Activated naive CD8-positive, alpha-beta T cell treated with anti-CD3 and anti-CD28 coated beads for 36 hours (primary cell): ENCODE data around the gene CERS4. TPM values are rescaled to one million over a fixed set of nuclear protein-coding genes. Genes with fewer than 3 reads are reported as not detected.
A peak's percentile ranks its signal among the peaks of the same experiment; 100 is the strongest.
"Not testable (repeated sequence)": the region's sequence is repeated elsewhere in the genome, so short reads cannot be mapped to it uniquely, and the experiment has no call there.

Experiments used
- DNase-seq: peaks from one replicate; pipeline ENCODE4 v3.0.0; 2021
- H3K27ac Mint-ChIP-seq: one replicate; pipeline ENCODE4 v1.8.0; 2022; ENCODE audit warnings: mild to moderate bottlenecking, moderate library complexity, mixed read lengths
- H3K27me3 Mint-ChIP-seq: one replicate; pipeline ENCODE4 v1.8.0; 2022; ENCODE audit warnings: mild to moderate bottlenecking, mixed read lengths
- H3K36me3 Mint-ChIP-seq: one replicate; pipeline ENCODE4 v1.8.0; 2021; ENCODE audit warnings: mild to moderate bottlenecking, mixed read lengths
- H3K4me1 Mint-ChIP-seq: one replicate; pipeline ENCODE4 v1.8.0; 2021; ENCODE audit warnings: mixed read lengths
- H3K4me3 Mint-ChIP-seq: one replicate; pipeline ENCODE4 v1.8.0; 2022; ENCODE audit warnings: mild to moderate bottlenecking, moderate library complexity, mixed read lengths
- H3K9me3 Mint-ChIP-seq: one replicate; pipeline ENCODE4 v1.8.0; 2022; ENCODE audit warnings: mixed read lengths
- total RNA-seq, 2 experiments: library from RNA; stranded (reverse); gene quantifications; one replicate each; pipeline ENCODE4 v1.2.3, GENCODE V29; 2021

Gene CERS4
- total RNA-seq, 2 experiments from 2014 or later = 12.8 to 13.2 TPM

GRCh38 chr19:8221161-8221560 is 12.0 kb downstream of the CERS4 start:
- Mint-ChIP-seq H3K4me3 (no peak overlapping the region), H3K9me3 (no peaks in the 10 kb centered on the region), H3K36me3 (peaks cover 6% of the 10 kb centered on the region), H3K27me3 (no peaks in the 10 kb centered on the region), H3K27ac (no peak overlapping the region), H3K4me1 (no peaks in the 10 kb centered on the region)
- DNase-seq = no peak

- not testable (repeated sequence) for H3K27ac Mint-ChIP-seq, H3K36me3 Mint-ChIP-seq, H3K4me1 Mint-ChIP-seq, DNase-seq, H3K4me3 Mint-ChIP-seq, H3K9me3 Mint-ChIP-seq, H3K27me3 Mint-ChIP-seq
Measured at GRCh38 chr19:8223442-8223841, 14.3 kb downstream of the CERS4 start.

GRCh38 chr19:8224394-8225145 is 15.4 kb downstream of the CERS4 start:
- H3K4me3 Mint-ChIP-seq = no peak overlapping the region
- DNase-seq = no peak
- H3K27ac Mint-ChIP-seq = no peak overlapping the region
- no peaks in the 10 kb centered on the region for H3K4me1 Mint-ChIP-seq
- H3K9me3 Mint-ChIP-seq = no peaks in the 10 kb centered on the region
- H3K36me3 Mint-ChIP-seq = peaks cover 9% of the 10 kb centered on the region
- H3K27me3 Mint-ChIP-seq = no peaks in the 10 kb centered on the region

DNA sequence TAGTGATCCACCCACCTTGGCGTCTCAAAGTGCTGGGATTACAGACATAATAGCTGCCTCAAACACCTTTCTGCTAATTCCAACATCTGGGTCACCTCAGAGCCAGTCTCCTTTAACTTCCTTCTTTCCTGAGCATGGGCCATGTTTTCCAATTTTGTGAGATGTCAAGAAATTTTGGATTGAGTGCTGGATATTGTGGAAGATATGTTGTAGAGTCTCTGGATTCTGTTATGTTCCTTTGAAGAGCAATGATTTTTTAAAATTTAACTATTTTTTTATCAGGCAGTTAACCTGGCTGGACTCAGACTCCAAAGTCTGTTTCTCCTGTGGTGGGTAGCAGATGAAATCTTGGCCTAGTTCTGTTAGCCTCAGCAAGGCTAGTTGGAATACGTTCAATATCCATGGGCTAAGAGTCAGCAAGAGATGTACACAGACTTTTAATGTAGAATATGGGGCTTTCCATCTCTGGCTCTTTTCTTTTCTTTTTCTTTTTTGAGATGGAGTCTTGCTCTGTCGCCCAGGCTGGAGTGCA is 22.0 kb downstream of the CERS4 start:
- Mint-ChIP-seq H3K4me3 (no peak overlapping the region), H3K9me3 (peaks cover 2% of the 10 kb centered on the region), H3K36me3 (peaks cover 17% of the 10 kb centered on the region), H3K27ac (no peak overlapping the region), H3K4me1 (no peaks in the 10 kb centered on the region), H3K27me3 (no peaks in the 10 kb centered on the region)
- no peak for DNase-seq

- H3K27ac Mint-ChIP-seq = no peak overlapping the region
- H3K36me3 Mint-ChIP-seq = peaks cover 15% of the 10 kb centered on the region
- H3K4me1 Mint-ChIP-seq = no peaks in the 10 kb centered on the region
- peaks cover 2% of the 10 kb centered on the region for H3K9me3 Mint-ChIP-seq
- H3K27me3 Mint-ChIP-seq = no peaks in the 10 kb centered on the region
- DNase-seq = no peak
- H3K4me3 Mint-ChIP-seq = no peak overlapping the region
Measured at GRCh38 chr19:8233370-8233769, 24.2 kb downstream of the CERS4 start.

GRCh38 chr19:8237026-8237425 is 27.9 kb downstream of the CERS4 start:
- no peaks in the 10 kb centered on the region for H3K27me3 Mint-ChIP-seq
- DNase-seq = no peak
- peaks cover 6% of the 10 kb centered on the region for H3K9me3 Mint-ChIP-seq

GRCh38 chr19:8238251-8238650 is 29.1 kb downstream of the CERS4 start:
- peaks cover 29% of the 10 kb centered on the region for H3K36me3 Mint-ChIP-seq
- no peak overlapping the region for H3K4me3 Mint-ChIP-seq
- DNase-seq = no peak
- H3K4me1 Mint-ChIP-seq = peaks cover 10% of the 10 kb centered on the region
- H3K27ac Mint-ChIP-seq = no peak overlapping the region
- no peaks in the 10 kb centered on the region for H3K27me3 Mint-ChIP-seq
- H3K9me3 Mint-ChIP-seq = peaks cover 14% of the 10 kb centered on the region

More at GRCh38 chr19:8237026-8237425, 27.9 kb downstream of the CERS4 start:
- H3K36me3 Mint-ChIP-seq = peaks cover 19% of the 10 kb centered on the region
- H3K27ac Mint-ChIP-seq = no peak overlapping the region
- H3K4me1 Mint-ChIP-seq = peaks cover 10% of the 10 kb centered on the region
- no peak overlapping the region for H3K4me3 Mint-ChIP-seq

DNA sequence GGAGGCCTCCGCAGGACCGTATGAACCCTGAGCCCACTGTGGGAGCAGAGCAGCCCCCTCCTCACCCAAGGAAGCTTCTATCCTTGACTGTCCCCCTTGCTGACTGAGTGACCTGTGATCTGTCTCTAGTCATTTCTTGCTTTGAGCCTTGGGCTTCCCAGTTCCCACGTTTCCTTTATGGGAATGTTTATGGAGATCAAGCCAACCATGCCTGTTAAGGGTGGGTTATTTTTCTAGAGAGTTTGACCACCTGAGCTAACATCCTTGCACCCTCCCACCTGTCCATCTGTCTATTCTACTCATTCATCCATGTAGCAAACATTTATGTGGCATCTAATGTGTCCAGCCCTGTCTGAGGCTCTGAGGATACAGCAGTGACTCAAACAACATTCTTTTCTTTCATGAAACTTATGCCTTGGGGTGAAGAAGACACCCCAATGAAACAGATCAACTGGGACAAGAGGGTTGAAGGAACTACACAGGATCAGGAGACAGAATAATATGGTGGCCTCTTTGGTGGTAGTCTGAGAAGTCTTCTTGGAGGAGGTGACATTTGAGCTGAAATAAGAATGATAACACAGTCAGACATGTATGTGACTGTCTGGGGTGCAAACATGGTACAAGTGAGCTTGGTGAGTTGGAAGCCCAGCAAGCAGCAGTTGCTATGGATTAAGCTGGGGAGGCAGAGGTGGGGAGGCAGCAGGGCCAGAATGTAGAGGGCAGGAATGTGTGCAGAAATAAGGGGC is 30.5 kb downstream of the CERS4 start:
- no peak for DNase-seq
- Mint-ChIP-seq H3K9me3 (peaks cover 16% of the 10 kb centered on the region), H3K27ac (peak overlapping the region; percentile 62), H3K4me1 (peaks cover 10% of the 10 kb centered on the region), H3K27me3 (no peaks in the 10 kb centered on the region), H3K4me3 (peak overlapping the region; percentile 3), H3K36me3 (peaks cover 36% of the 10 kb centered on the region)

DNA sequence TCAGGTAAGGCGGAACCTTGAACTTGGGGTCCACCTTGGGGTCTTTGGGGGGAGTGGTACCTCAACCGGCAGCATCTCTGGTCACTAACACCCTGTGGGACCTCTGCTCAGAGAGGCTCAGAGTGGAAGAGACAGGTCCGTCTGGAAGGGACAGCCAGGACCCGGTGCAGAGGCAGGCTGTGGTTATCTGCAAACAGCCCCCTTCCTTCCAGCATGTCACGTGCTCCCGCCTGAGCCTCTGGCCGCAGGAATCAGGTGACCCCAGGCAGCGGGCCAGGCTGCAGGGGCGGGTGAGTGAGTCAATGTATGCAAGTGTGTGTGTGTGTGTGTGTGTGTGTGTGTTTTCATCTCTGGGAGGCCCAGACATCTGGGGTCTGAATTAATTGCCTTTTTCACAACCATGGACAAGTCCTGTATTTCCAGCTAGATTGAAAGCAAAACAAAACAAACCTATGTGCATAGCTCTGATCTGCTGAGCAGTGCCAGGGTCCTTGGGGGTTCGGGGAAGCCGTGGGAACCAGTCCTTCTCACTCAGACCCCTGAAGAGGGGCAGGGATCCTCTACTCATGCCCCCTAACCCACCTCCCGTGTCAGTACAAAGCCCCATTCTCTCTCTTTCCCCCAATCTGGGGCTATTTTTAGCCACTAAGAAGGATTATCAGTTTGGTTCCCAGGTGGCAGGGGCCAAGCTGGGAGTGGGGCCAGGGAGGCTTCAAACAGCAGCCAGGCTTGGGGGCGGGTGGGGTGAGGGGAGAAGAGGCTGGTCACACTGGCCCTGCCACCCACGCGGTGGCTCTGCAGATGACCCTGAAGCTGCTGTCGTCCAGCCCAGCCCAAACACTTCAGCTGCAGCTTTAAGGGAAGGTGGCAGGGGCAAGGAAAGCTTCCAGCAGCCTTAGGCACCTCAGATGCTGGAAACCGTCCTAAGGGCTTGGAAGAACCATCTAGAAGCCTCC is 31.4 kb downstream of the CERS4 start:
- peak overlapping the region; percentile 3 for H3K4me3 Mint-ChIP-seq
- peaks cover 10% of the 10 kb centered on the region for H3K4me1 Mint-ChIP-seq
- H3K27ac Mint-ChIP-seq = peak overlapping the region; percentile 62
- peaks cover 16% of the 10 kb centered on the region for H3K9me3 Mint-ChIP-seq
- peak; percentile 76 for DNase-seq
- peaks cover 36% of the 10 kb centered on the region for H3K36me3 Mint-ChIP-seq
- no peaks in the 10 kb centered on the region for H3K27me3 Mint-ChIP-seq

- Mint-ChIP-seq H3K4me1 (peaks cover 10% of the 10 kb centered on the region), H3K9me3 (peaks cover 16% of the 10 kb centered on the region), H3K27me3 (no peaks in the 10 kb centered on the region), H3K36me3 (peaks cover 36% of the 10 kb centered on the region), H3K4me3 (no peak overlapping the region), H3K27ac (no peak overlapping the region)
- no peak for DNase-seq
Measured at GRCh38 chr19:8241646-8242045, 32.5 kb downstream of the CERS4 start.

GRCh38 chr19:8242211-8242821 is 33.1 kb downstream of the CERS4 start:
- no peaks in the 10 kb centered on the region for H3K27me3 Mint-ChIP-seq
- H3K4me3 Mint-ChIP-seq = no peak overlapping the region
- H3K36me3 Mint-ChIP-seq = peaks cover 36% of the 10 kb centered on the region
- peaks cover 16% of the 10 kb centered on the region for H3K9me3 Mint-ChIP-seq
- H3K4me1 Mint-ChIP-seq = peaks cover 10% of the 10 kb centered on the region
- no peak overlapping the region for H3K27ac Mint-ChIP-seq
- no peak for DNase-seq

DNA sequence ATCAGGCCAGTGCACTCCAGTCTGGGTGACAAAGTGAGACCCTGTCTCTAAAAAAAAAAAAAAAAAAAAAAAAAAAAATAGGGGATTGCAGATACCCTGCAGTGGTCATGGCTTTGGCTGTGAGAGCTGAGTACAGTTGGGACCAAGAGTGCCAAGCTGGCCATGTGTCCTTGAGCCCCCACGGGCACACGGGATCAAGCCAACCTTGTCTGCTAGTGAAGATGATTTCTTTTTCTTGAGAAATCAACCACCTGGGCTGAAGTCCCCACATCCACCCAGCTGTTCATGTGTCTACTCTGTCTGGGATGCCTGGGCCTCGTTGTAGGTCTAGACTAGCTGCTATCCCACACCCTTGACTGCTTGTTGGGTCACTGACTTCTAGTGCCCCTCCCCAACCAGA is 34.0 kb downstream of the CERS4 start:
- Mint-ChIP-seq H3K27me3 (no peaks in the 10 kb centered on the region), H3K4me3 (no peak overlapping the region), H3K27ac (no peak overlapping the region), H3K4me1 (peaks cover 10% of the 10 kb centered on the region), H3K36me3 (peaks cover 37% of the 10 kb centered on the region), H3K9me3 (peaks cover 16% of the 10 kb centered on the region)
- DNase-seq = no peak

DNA sequence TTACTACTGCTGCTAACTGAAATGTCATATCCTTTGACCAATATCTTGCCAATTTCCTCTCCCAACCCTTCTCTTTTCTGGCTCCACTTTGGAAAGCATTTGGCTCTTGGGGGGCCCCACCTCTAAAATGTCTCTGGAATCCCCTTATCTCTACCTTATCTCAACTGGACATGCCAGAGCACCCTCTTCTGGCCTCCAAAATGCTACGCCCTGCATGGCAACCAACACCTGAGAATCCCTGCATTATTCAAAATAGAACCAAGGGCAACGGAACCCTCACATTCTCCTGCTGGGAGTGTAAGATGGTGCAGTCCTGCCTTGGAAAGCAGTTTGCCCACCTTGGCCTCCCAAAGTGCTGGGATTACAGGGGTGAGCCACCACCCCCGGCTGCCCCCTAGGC is 35.3 kb downstream of the CERS4 start:
- DNase-seq = no peak
- H3K27ac Mint-ChIP-seq = no peak overlapping the region
- H3K27me3 Mint-ChIP-seq = no peaks in the 10 kb centered on the region
- H3K4me1 Mint-ChIP-seq = peaks cover 10% of the 10 kb centered on the region
- no peak overlapping the region for H3K4me3 Mint-ChIP-seq
- H3K36me3 Mint-ChIP-seq = peaks cover 41% of the 10 kb centered on the region
- H3K9me3 Mint-ChIP-seq = peaks cover 16% of the 10 kb centered on the region
